H1 (cell line): Measurements from ENCODE around the gene ASPHD2. TPM values are rescaled to one million over a fixed set of nuclear protein-coding genes. Genes with fewer than 3 reads are reported as not detected.

Experiments used
- CBX5 ChIP-seq: fragments of 300-800, 300-1000 bp; sonication (generic); IDR thresholded peaks from 2 replicates; pipeline ENCODE4 v1.7.1; 2016; ENCODE audit warnings: antibody characterized with exemption, low read length, low read depth
- KDM1A ChIP-seq: fragments of 200-600, 300-600 bp; sonication (generic); IDR thresholded peaks from 2 replicates; pipeline ENCODE4 v1.7.1; 2016; ENCODE audit warnings: mild to moderate bottlenecking, low read length, borderline replicate concordance
- polyA plus RNA-seq, 7 experiments: library from polyadenylated mRNA; depleted of rRNA in 3 of 7; stranded (reverse) in 5 of 7; unstranded in 2 of 7; fragments of >200 nt in 5 of 7; fragments of 200-250 nt in 2 of 7; gene quantifications; 1 replicate in 5 of 7; 2 replicates in 1 of 7; 4 replicates in 1 of 7; pipeline versions ENCODE4 v1.2.1 to v1.2.3, GENCODE V29; 2011 to 2013; ENCODE audit warnings: missing spikeins in 2 of 7, mixed read lengths in 2 of 7
- total RNA-seq: library from RNA; stranded (reverse); fragmentation: NEBNext Ultra II Directional; extraction: Animal tissue kit (Norgen Biotek cat#: 25700); gene quantifications from 2 replicates; pipeline ENCODE4 v1.2.1, GENCODE V29; 2021

The ASPHD2 gene
- total and polyA plus RNA-seq, 2 of the 8 experiments (the other 6 are each of a cell fraction or from before 2014, with no cell fraction given) = 7.2 to 11.0 TPM

- TF ChIP-seq CBX5 = no peak
- no peak for TF ChIP-seq KDM1A
These were observed 28.7 kb downstream of the ASPHD2 start (continued) for GRCh38 chr22:26457661-26458272.
